GM12878 (cell line): ENCODE data around the gene MEIOSIN.

Experiments
- BHLHE40 ChIP-seq, 2 experiments: fragments of 450-650 bp in 1 of 2; IDR thresholded peaks; 2 replicates each; pipeline ENCODE4 v1.6.1; 2011 to 2017; ENCODE audit warnings: low read depth in 2 of 2, borderline replicate concordance in 1 of 2, improper control_type of control experiment in 1 of 2, low read length in 1 of 2, mild to moderate bottlenecking in 1 of 2
- CEBPB ChIP-seq, 2 experiments: fragments of 150-350 bp in 1 of 2; IDR thresholded peaks; 2 replicates each; pipeline ENCODE4 v1.6.1; 2012 to 2014; ENCODE audit warnings: low read depth in 2 of 2, low read length in 2 of 2, borderline replicate concordance in 1 of 2, inconsistent platforms in 1 of 2
- TF ChIP-seq, protein P1 (sequence below): IDR thresholded peaks from 2 replicates; pipeline ENCODE4 v1.6.1; 2011; ENCODE audit warnings: borderline replicate concordance, low read depth, mild to moderate bottlenecking, moderate library complexity, low read length; ENCODE audit not compliant: insufficient read depth, poor library complexity, severe bottlenecking

DNA sequence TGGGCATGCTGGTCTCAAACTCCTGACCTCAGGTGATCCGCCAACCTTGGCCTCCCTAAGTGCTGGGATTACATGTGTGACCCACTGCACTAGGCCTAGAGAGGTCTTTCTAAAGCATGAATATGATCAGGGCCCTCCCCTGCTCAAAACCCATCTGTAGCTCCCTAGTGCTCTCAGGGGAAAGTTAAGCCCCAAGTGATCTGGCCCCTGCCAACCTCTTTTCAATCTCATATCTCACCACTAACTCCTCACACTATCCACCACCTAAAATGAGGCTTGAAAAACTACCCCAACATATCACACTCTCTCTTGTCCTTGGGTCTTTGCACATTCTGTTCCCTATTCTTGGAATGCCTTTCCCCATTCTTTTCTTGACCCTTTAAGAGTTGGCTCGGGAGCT, 61.4 kb downstream of the MEIOSIN start:
- TF ChIP-seq, protein P1, sequence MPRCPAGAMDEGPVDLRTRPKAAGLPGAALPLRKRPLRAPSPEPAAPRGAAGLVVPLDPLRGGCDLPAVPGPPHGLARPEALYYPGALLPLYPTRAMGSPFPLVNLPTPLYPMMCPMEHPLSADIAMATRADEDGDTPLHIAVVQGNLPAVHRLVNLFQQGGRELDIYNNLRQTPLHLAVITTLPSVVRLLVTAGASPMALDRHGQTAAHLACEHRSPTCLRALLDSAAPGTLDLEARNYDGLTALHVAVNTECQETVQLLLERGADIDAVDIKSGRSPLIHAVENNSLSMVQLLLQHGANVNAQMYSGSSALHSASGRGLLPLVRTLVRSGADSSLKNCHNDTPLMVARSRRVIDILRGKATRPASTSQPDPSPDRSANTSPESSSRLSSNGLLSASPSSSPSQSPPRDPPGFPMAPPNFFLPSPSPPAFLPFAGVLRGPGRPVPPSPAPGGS: no peak
- TF ChIP-seq BHLHE40 (IDR thresholded peaks at IDR 0.05; ENCODE audit: borderline replicate concordance in 1 of 2, low read depth in 2 of 2, low read length in 1 of 2): no peak
- TF ChIP-seq CEBPB (IDR thresholded peaks at IDR 0.05; ENCODE audit: borderline replicate concordance in 1 of 2, low read depth in 2 of 2, low read length in 2 of 2): no peak
